Natural killer cell treated with Interleukin-12 subunit alpha and Interleukin-12 subunit beta and Interleukin-15 and Interleukin-18, amount 100 ng/mL, for 72 hours (primary cell): ENCODE measurements around the gene SLC36A4. TPM values are rescaled to one million over a fixed set of nuclear protein-coding genes. Genes with fewer than 3 reads are reported as not detected.
"Not testable (repeated sequence)": the region's sequence is repeated elsewhere in the genome, so short reads cannot be mapped to it uniquely, and the experiment has no call there.

ENCODE experiments used
- ATAC-seq, 2 donors: fragments of 150-1000 bp; cut with Tn5 transposase in 1 of 2; sonication (Bioruptor Pico), chemical (Tn5 transposase) in 1 of 2; 2 replicates each; pipeline ENCODE4 v1.10.0; 2021
- DNase-seq: peaks from one replicate; pipeline ENCODE4 v3.0.0; 2022; ENCODE audit warnings: low spot score
- H3K27ac Mint-ChIP-seq, 2 donors: 1 replicate in 1 of 2; 2 replicates in 1 of 2; pipeline ENCODE4 v1.8.0; 2022; ENCODE audit warnings: mixed read lengths in 2 of 2, mild to moderate bottlenecking in 1 of 2, moderate library complexity in 1 of 2
- H3K27me3 Mint-ChIP-seq, 2 donors: 1 replicate in 1 of 2; 2 replicates in 1 of 2; pipeline ENCODE4 v1.8.0; 2022; ENCODE audit warnings: mixed read lengths in 2 of 2
- H3K36me3 Mint-ChIP-seq: one replicate; pipeline ENCODE4 v1.8.0; 2022; ENCODE audit warnings: mixed read lengths
- H3K4me1 Mint-ChIP-seq, 2 donors: 1 replicate in 1 of 2; 2 replicates in 1 of 2; pipeline ENCODE4 v1.8.0; 2022; ENCODE audit warnings: low read depth in 2 of 2, mixed read lengths in 2 of 2, mild to moderate bottlenecking in 1 of 2
- H3K4me3 Mint-ChIP-seq: one replicate; pipeline ENCODE4 v1.8.0; 2022; ENCODE audit warnings: mixed read lengths
- H3K9me3 Mint-ChIP-seq: 2 replicates; pipeline ENCODE4 v1.8.0; 2022; ENCODE audit warnings: mixed read lengths
- total RNA-seq, 2 donors: library from RNA; stranded (reverse); gene quantifications; one replicate each; pipeline ENCODE4 v1.2.3, GENCODE V29; 2022

The SLC36A4 gene
- 10 to 100 TPM; 13.6 to 17.2 TPM for total RNA-seq

- peaks cover 12 to 19% of the 10 kb centered on the region in 2 donors for H3K27me3 Mint-ChIP-seq
- H3K4me1 Mint-ChIP-seq: peaks cover 16 to 23% of the 10 kb centered on the region in 2 donors
- DNase-seq (peak; percentile 91), ATAC-seq (peak; percentile 96 to 97)
- H3K9me3 Mint-ChIP-seq: no peaks in the 10 kb centered on the region
- peak within 1 kb of the TSS; percentile 89 to 93 for H3K27ac Mint-ChIP-seq
- no peaks in the 10 kb centered on the region for H3K36me3 Mint-ChIP-seq
- peak within 1 kb of the TSS; percentile 98 for H3K4me3 Mint-ChIP-seq
These were observed at the start of gene SLC36A4 for GRCh38 chr11:93197380-93198214. SLC36A4 (minus strand) TSS chr11:93197991; CDS start chr11:93197832, 159 bp downstream.

GRCh38 chr11:93246790-93247189, 49.0 kb upstream of the SLC36A4 start:
- H3K27me3 Mint-ChIP-seq: peaks cover 12 to 28% of the 10 kb centered on the region in 2 donors
- not testable (repeated sequence) for H3K4me1 Mint-ChIP-seq, H3K36me3 Mint-ChIP-seq, ATAC-seq, H3K27ac Mint-ChIP-seq, DNase-seq, H3K9me3 Mint-ChIP-seq, H3K4me3 Mint-ChIP-seq

- peaks cover 5% of the 10 kb centered on the region for H3K36me3 Mint-ChIP-seq
- H3K27ac Mint-ChIP-seq: no peak overlapping the region
- DNase-seq (no peak), ATAC-seq (no peak)
- H3K4me1 Mint-ChIP-seq: no peaks in the 10 kb centered on the region
- H3K27me3 Mint-ChIP-seq: peaks cover 17 to 37% of the 10 kb centered on the region in 2 donors
- no peaks in the 10 kb centered on the region for H3K9me3 Mint-ChIP-seq
- H3K4me3 Mint-ChIP-seq: no peak overlapping the region
These were observed 46.2 kb upstream of the SLC36A4 start for GRCh38 chr11:93244018-93244417.

- H3K27me3 Mint-ChIP-seq: peaks cover 35 to 59% of the 10 kb centered on the region in 2 donors
- no peak overlapping the region for H3K4me3 Mint-ChIP-seq
- no peaks in the 10 kb centered on the region for H3K4me1 Mint-ChIP-seq
- H3K9me3 Mint-ChIP-seq: no peaks in the 10 kb centered on the region
- no peak for ATAC-seq
- no peak for DNase-seq
- H3K36me3 Mint-ChIP-seq: peaks cover 5% of the 10 kb centered on the region
- H3K27ac Mint-ChIP-seq: no peak overlapping the region
These were observed 42.2 kb upstream of the SLC36A4 start for GRCh38 chr11:93239966-93240365.

GRCh38 chr11:93238956-93239355, 41.2 kb upstream of the SLC36A4 start:
- no peak overlapping the region for H3K27ac Mint-ChIP-seq
- H3K27me3 Mint-ChIP-seq: peaks cover 32 to 49% of the 10 kb centered on the region in 2 donors
- ATAC-seq (no peak), DNase-seq (no peak)
- no peaks in the 10 kb centered on the region for H3K4me1 Mint-ChIP-seq
- peaks cover 3% of the 10 kb centered on the region for H3K36me3 Mint-ChIP-seq
- H3K9me3 Mint-ChIP-seq: no peaks in the 10 kb centered on the region
- H3K4me3 Mint-ChIP-seq: no peak overlapping the region

- H3K4me3 Mint-ChIP-seq: no peak overlapping the region
- no peak overlapping the region for H3K27ac Mint-ChIP-seq
- ATAC-seq (no peak), DNase-seq (no peak)
- no peaks in the 10 kb centered on the region for H3K4me1 Mint-ChIP-seq
- no peaks in the 10 kb centered on the region for H3K9me3 Mint-ChIP-seq
- peaks cover 32 to 50% of the 10 kb centered on the region in 2 donors for H3K27me3 Mint-ChIP-seq
- no peaks in the 10 kb centered on the region for H3K36me3 Mint-ChIP-seq
These were observed 39.2 kb upstream of the SLC36A4 start for GRCh38 chr11:93236741-93237675.

GRCh38 chr11:93234602-93235207, 36.9 kb upstream of the SLC36A4 start:
- peaks cover 27 to 43% of the 10 kb centered on the region in 2 donors for H3K27me3 Mint-ChIP-seq
- no peaks in the 10 kb centered on the region for H3K36me3 Mint-ChIP-seq
- ATAC-seq: peak; percentile 90 to 91
- no peaks in the 10 kb centered on the region for H3K4me1 Mint-ChIP-seq
- no peaks in the 10 kb centered on the region for H3K9me3 Mint-ChIP-seq
- no peak for DNase-seq
- no peak overlapping the region for H3K27ac Mint-ChIP-seq
- no peak overlapping the region for H3K4me3 Mint-ChIP-seq

- no peak overlapping the region for H3K4me3 Mint-ChIP-seq
- ATAC-seq (no peak), DNase-seq (no peak)
- H3K36me3 Mint-ChIP-seq: no peaks in the 10 kb centered on the region
- peaks cover 3 to 8% of the 10 kb centered on the region in 2 donors for H3K27me3 Mint-ChIP-seq
- H3K4me1 Mint-ChIP-seq: no peaks in the 10 kb centered on the region
- no peaks in the 10 kb centered on the region for H3K9me3 Mint-ChIP-seq
- no peak overlapping the region for H3K27ac Mint-ChIP-seq
These were observed 32.1 kb upstream of the SLC36A4 start for GRCh38 chr11:93229876-93230275.

- ATAC-seq (no peak), DNase-seq (no peak)
- Mint-ChIP-seq H3K27me3 (peaks cover 7 to 8% of the 10 kb centered on the region in 2 donors), H3K9me3 (no peaks in the 10 kb centered on the region), H3K4me1 (no peaks in the 10 kb centered on the region), H3K27ac (no peak overlapping the region), H3K4me3 (no peak overlapping the region), H3K36me3 (no peaks in the 10 kb centered on the region)
These were observed 27.9 kb upstream of the SLC36A4 start for GRCh38 chr11:93225662-93226061.

GRCh38 chr11:93221539-93221938, 23.7 kb upstream of the SLC36A4 start:
- DNase-seq (no peak), ATAC-seq (no peak)
- H3K27me3 Mint-ChIP-seq: peaks cover 20 to 38% of the 10 kb centered on the region in 2 donors
- no peaks in the 10 kb centered on the region for H3K4me1 Mint-ChIP-seq
- no peaks in the 10 kb centered on the region for H3K9me3 Mint-ChIP-seq
- H3K4me3 Mint-ChIP-seq: no peak overlapping the region
- no peak overlapping the region for H3K27ac Mint-ChIP-seq
- H3K36me3 Mint-ChIP-seq: no peaks in the 10 kb centered on the region

GRCh38 chr11:93220078-93220477, 22.3 kb upstream of the SLC36A4 start:
- ATAC-seq (no peak), DNase-seq (no peak)
- Mint-ChIP-seq H3K4me1 (no peaks in the 10 kb centered on the region), H3K27ac (no peak overlapping the region), H3K9me3 (no peaks in the 10 kb centered on the region), H3K4me3 (no peak overlapping the region), H3K27me3 (peaks cover 20 to 38% of the 10 kb centered on the region in 2 donors), H3K36me3 (no peaks in the 10 kb centered on the region)

- DNase-seq (no peak), ATAC-seq (no peak)
- H3K9me3 Mint-ChIP-seq: no peaks in the 10 kb centered on the region
- no peaks in the 10 kb centered on the region for H3K4me1 Mint-ChIP-seq
- no peak overlapping the region for H3K27ac Mint-ChIP-seq
- H3K4me3 Mint-ChIP-seq: no peak overlapping the region
- H3K27me3 Mint-ChIP-seq: peaks cover 20 to 38% of the 10 kb centered on the region in 2 donors
- H3K36me3 Mint-ChIP-seq: no peaks in the 10 kb centered on the region
These were observed 21.6 kb upstream of the SLC36A4 start for GRCh38 chr11:93219440-93219839.

- Mint-ChIP-seq H3K27ac (no peak overlapping the region), H3K4me3 (no peak overlapping the region), H3K27me3 (peaks cover 13 to 33% of the 10 kb centered on the region in 2 donors), H3K9me3 (no peaks in the 10 kb centered on the region), H3K4me1 (no peaks in the 10 kb centered on the region), H3K36me3 (no peaks in the 10 kb centered on the region)
- no peak for DNase-seq
- ATAC-seq: no peak
These were observed 18.8 kb upstream of the SLC36A4 start for GRCh38 chr11:93216511-93217101.
